ENCODE data around the gene MC1R. TPM values are rescaled to one million over a fixed set of nuclear protein-coding genes. Genes with fewer than 3 reads are reported as not detected.

Gene MC1R
- total and polyA plus RNA-seq, 2 of the 8 experiments (the other 6 are each of a cell fraction or from before 2014, with no cell fraction given), result 2.2 to 2.9 TPM

- TF ChIP-seq CHD7 (IDR thresholded peaks at IDR 0.05; ENCODE audit: insufficient replicate concordance, low read length) (no peak), ZNF274 (IDR thresholded peaks at IDR 0.05; ENCODE audit: borderline replicate concordance, extremely low read depth, low read length) (no peak), KDM5A (IDR thresholded peaks at IDR 0.05; ENCODE audit: low read length) (no peak), CTBP2 (IDR thresholded peaks at IDR 0.05; ENCODE audit: borderline replicate concordance, insufficient read depth, insufficient read length, low read length) (no peak), TCF12 (IDR thresholded peaks at IDR 0.05; ENCODE audit: low read depth, low read length) (no peak), NRF1 (IDR thresholded peaks at IDR 0.05; ENCODE audit: low read depth, low read length) (no peak), RNF2 (IDR thresholded peaks at IDR 0.05; ENCODE audit: borderline replicate concordance, low read depth, low read length, missing control alignments, poor library complexity, severe bottlenecking) (no peak), KDM4A (IDR thresholded peaks at IDR 0.05; ENCODE audit: low read depth, low read length, severe bottlenecking) (no peak), JUND (IDR thresholded peaks at IDR 0.05; ENCODE audit: low read length) (no peak), EZH2 (IDR thresholded peaks at IDR 0.05; ENCODE audit: low read depth, low read length, severe bottlenecking) (no peak), CHD1 (IDR thresholded peaks at IDR 0.05; ENCODE audit: low read depth, low read length) (no peak), HDAC6 (IDR thresholded peaks at IDR 0.05; ENCODE audit: low read depth, low read length) (no peak)
Observed at GRCh38 chr16:89958068-89958467, 39.4 kb downstream of the MC1R start (continued).
